NT2/D1 (cell line): ENCODE data around the gene DUSP6.

Source experiments
- DNase-seq: peaks from one replicate; pipeline ENCODE4 v3.0.0-alpha.2; 2011; ENCODE audit warnings: low read depth, low spot score
- H3K27me3 ChIP-seq: 2 replicates; pipeline ENCODE4 v1.6.0; 2011; ENCODE audit warnings: mild to moderate bottlenecking; ENCODE audit not compliant: insufficient read length, insufficient read depth
- H3K36me3 ChIP-seq: 2 replicates; pipeline ENCODE4 v1.6.1; 2011; ENCODE audit warnings: mild to moderate bottlenecking, low read length, mixed read lengths; ENCODE audit not compliant: insufficient read depth, insufficient read length
- H3K4me1 ChIP-seq: 2 replicates; pipeline ENCODE4 v1.5.1; 2011; ENCODE audit not compliant: insufficient read depth, insufficient read length
- H3K4me3 ChIP-seq: 2 replicates; pipeline ENCODE4 v1.5.1; 2011; ENCODE audit warnings: low read depth; ENCODE audit not compliant: insufficient read length
- H3K9ac ChIP-seq: 2 replicates; pipeline ENCODE4 v1.6.0; 2011; ENCODE audit warnings: low read depth; ENCODE audit not compliant: insufficient read length
- H3K9me3 ChIP-seq: 2 replicates; pipeline ENCODE4 v1.5.1; 2011; ENCODE audit warnings: mild to moderate bottlenecking, low read length; ENCODE audit not compliant: insufficient read depth
- SUZ12 ChIP-seq: IDR thresholded peaks from 2 replicates; pipeline ENCODE4 v1.6.1; 2011; ENCODE audit not compliant: insufficient read length, insufficient read depth; ENCODE audit errors: extremely low read depth
- YY1 ChIP-seq: IDR thresholded peaks from 2 replicates; pipeline ENCODE4 v1.6.1; 2011; ENCODE audit not compliant: insufficient read length, insufficient read depth
- ZNF274 ChIP-seq: IDR thresholded peaks from 2 replicates; pipeline ENCODE4 v1.6.1; 2011; ENCODE audit warnings: mild to moderate bottlenecking, low read depth, low read length

Gene DUSP6

DNA sequence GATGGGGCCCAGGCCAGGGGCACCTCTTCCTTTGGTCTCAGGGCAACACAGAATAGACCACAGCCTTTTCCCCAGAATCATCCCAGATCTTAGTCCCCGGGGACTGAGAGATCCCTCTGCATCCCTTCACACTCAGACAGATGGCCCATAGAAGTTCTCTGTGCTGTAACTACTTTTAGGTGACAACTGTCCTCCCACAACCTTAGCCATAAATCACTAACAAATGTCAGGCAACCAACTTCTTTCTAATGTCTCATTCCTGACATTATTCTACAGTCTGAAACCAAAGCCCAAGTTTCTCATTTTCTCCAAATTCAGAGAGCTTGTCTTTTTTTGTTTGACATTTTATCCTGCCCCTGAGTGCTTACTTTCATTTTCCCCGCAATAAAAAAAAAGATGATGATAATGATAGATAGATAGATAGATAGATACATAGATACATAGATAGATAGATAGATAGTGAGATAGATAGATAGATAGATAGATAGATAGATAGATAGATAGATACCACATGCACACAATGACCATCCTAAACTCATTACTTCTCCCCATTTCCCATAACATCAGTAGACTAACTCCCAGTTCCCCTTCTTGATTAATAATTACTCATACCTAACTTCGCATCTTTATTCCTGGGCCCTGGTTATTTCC, 28.6 kb downstream of the DUSP6 start:
- no peak overlapping the region for H3K4me3 ChIP-seq
- no peak for DNase-seq
- no peak overlapping the region for H3K9ac ChIP-seq
- no peaks in the 10 kb centered on the region for H3K4me1 ChIP-seq
- no peaks in the 10 kb centered on the region for H3K36me3 ChIP-seq
- H3K9me3 ChIP-seq = no peaks in the 10 kb centered on the region
- TF ChIP-seq SUZ12 (no peak), ZNF274 (no peak), YY1 (no peak)
- peaks cover 16% of the 10 kb centered on the region for H3K27me3 ChIP-seq

DNA sequence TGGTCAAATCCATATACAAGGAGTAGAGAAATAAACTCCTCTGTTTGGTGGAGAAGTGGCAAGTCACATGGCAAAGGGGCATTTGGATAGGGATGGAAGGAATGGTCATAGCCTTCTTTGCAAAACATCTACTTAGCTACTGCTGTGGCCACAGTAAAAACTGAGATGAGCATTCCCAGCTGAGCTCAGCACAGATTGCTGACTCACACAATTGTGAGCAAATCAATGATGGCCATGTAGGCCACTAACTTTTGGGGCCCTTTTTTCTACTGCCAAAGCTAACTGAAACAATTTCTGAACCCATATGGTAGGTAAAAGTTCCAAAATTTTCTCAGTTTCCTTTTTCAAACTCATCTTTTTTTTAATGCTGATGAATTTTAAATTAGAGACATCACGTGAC, 31.6 kb downstream of the DUSP6 start:
- no peaks in the 10 kb centered on the region for H3K4me1 ChIP-seq
- H3K4me3 ChIP-seq = no peak overlapping the region
- no peaks in the 10 kb centered on the region for H3K36me3 ChIP-seq
- no peak overlapping the region for H3K9ac ChIP-seq
- H3K9me3 ChIP-seq = no peaks in the 10 kb centered on the region
- no peak for DNase-seq
- H3K27me3 ChIP-seq = peaks cover 16% of the 10 kb centered on the region
- TF ChIP-seq YY1 (no peak), SUZ12 (no peak), ZNF274 (no peak)

DNA sequence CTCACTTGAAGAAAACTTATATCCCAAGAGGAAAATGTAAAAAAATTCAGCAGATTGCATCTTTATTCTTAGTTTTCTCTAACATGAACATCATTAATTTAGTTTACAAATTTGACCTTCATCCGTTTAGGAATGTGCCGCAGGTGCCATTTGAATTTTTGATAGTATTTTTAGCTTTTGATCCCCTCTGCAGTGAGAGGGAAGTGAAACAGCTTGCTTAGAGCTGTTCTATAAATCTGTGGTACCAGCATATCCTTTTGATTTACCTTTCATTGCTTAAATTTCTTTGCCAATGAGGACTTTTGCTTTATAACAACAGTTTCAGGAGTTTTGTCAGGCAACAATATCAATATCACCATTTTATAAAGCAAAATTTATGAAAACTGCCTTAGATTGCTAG, 32.7 kb downstream of the DUSP6 start:
- TF ChIP-seq SUZ12 (no peak), YY1 (no peak), ZNF274 (no peak)
- H3K4me1 ChIP-seq = no peaks in the 10 kb centered on the region
- no peak overlapping the region for H3K9ac ChIP-seq
- H3K36me3 ChIP-seq = no peaks in the 10 kb centered on the region
- H3K9me3 ChIP-seq = no peaks in the 10 kb centered on the region
- peaks cover 25% of the 10 kb centered on the region for H3K27me3 ChIP-seq
- DNase-seq = no peak
- H3K4me3 ChIP-seq = no peak overlapping the region

DNA sequence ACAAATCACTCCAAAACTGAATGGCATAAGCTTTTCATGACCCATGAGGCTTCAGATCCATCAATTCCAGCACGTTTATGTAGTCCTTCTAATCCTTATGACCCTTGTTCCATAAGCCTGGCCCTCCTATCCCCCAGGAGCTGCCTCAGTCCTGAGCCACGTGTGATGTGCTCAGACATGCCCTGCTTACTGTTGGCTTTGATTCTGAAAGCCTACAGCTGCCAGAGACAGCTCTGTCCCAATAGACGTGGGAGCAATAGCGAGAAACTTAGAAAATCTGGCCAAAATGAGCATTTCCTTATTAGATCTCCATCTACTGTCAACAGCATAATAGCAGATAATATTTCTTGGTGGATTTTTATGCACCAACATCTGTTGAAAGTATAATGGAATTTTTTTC, 33.2 kb downstream of the DUSP6 start:
- Histone ChIP-seq H3K27me3 (peaks cover 25% of the 10 kb centered on the region), H3K9me3 (no peaks in the 10 kb centered on the region), H3K4me3 (no peak overlapping the region), H3K9ac (no peak overlapping the region), H3K36me3 (no peaks in the 10 kb centered on the region), H3K4me1 (no peaks in the 10 kb centered on the region)
- DNase-seq = no peak
- TF ChIP-seq ZNF274 (no peak), YY1 (no peak), SUZ12 (no peak)

DNA sequence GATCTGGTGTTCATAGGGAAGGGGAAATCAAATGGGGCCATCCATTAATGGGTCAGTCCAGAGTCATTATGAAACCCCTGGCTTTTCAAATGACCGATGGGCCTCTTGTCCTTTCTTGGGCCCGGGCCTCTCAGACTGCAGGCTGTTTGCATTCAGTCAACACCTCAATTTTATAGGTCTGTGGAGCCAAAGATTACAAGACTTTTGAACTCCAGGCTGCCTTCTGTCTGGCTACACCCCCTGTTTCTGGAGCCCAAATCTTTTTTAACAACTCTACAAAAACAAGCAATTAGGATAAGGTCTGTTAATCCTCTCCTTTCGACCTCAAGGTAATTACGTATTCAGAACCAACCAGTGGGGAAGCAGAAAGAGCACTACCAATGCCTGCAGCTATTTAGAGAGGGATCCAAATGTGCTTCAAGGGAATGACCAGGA, 35.6 kb downstream of the DUSP6 start:
- Histone ChIP-seq H3K9ac (no peak overlapping the region), H3K9me3 (no peaks in the 10 kb centered on the region), H3K36me3 (no peaks in the 10 kb centered on the region), H3K4me3 (no peak overlapping the region), H3K27me3 (peaks cover 14% of the 10 kb centered on the region), H3K4me1 (no peaks in the 10 kb centered on the region)
- no peak for DNase-seq
- no peak for TF ChIP-seq ZNF274
- TF ChIP-seq YY1 = no peak
- no peak for TF ChIP-seq SUZ12

DNA sequence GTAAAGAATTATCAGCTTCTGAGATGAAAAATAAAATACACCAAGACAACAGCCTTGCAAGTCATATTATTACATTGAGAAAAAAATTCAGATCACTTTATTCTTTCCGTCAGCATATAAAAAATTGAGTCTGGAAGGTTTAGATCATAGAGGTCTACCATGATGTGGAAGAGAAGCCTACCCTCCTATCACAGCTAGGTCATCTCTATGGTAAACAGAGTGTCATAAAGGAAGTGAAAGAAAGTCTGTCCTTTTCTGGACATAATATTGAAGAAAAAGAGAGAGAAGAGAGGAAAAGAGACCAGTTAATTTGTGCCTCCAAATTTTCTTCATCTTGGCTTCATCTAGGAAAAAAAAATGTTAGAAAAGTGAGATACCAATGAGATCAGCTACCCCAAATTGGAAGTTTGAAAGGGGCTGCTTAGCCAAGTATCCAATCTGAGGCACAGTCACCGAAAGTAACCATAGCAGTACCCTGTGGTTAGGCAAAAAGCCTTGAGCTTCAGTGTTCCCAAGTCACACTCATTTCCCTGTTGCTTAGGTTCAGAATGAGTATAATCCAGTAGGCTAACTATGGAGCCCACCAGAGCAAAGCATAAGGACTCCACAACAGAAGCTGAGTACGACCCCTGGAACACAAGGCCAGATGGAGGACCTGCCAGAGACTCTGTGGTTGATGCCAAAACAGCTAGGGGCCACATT, 38.1 kb downstream of the DUSP6 start:
- Histone ChIP-seq H3K36me3 (no peaks in the 10 kb centered on the region), H3K27me3 (peaks cover 13% of the 10 kb centered on the region), H3K4me1 (no peaks in the 10 kb centered on the region), H3K9ac (no peak overlapping the region), H3K4me3 (no peak overlapping the region), H3K9me3 (no peaks in the 10 kb centered on the region)
- DNase-seq = no peak
- TF ChIP-seq ZNF274 = no peak
- no peak for TF ChIP-seq SUZ12

DNA sequence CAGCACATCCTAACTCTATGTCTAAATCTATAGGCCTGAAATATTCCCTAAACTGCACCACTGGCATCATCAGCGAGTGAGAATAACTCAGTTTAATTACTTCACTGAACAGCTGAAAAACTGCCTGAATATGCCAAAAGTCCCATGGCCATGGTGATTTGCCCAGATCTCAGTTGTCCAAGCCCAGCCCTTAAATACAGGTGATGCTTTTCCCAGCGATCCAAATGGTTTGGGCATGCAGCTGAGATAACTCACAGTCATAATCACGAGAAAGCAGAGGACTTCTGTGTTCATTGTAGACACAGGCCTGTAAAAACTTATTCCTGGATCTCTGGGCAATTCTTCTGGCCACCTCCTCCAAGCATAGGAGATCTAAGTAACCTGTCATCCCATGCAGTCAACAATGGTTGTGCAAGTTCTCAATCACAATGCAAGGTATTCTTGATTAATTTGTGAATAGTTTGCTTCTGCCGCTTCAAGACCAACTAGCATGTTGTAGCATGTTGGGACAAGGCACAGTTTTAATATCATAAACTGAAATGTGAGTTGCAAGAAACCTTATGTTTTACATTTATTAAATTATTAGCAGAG, 40.5 kb downstream of the DUSP6 start:
- TF ChIP-seq YY1 (no peak), SUZ12 (no peak), ZNF274 (no peak)
- no peak for DNase-seq
- H3K27me3 ChIP-seq = peaks cover 9% of the 10 kb centered on the region
- H3K9me3 ChIP-seq = no peaks in the 10 kb centered on the region
- H3K9ac ChIP-seq = no peak overlapping the region
- no peaks in the 10 kb centered on the region for H3K36me3 ChIP-seq
- no peaks in the 10 kb centered on the region for H3K4me1 ChIP-seq
- H3K4me3 ChIP-seq = no peak overlapping the region
